Endometrial microvascular endothelial cells (primary cell): ENCODE results near the gene VDR. TPM values are rescaled to one million over a fixed set of nuclear protein-coding genes. Genes with fewer than 3 reads are reported as not detected.
"Not testable (repeated sequence)": the region's sequence is repeated elsewhere in the genome, so short reads cannot be mapped to it uniquely, and the experiment has no call there.

ENCODE experiments used
- in situ Hi-C: cut with HindIII; loops from 2 replicates; pipeline ENCODE4 v1.10.0; 2017; ENCODE audit warnings: low sequenced_read_pairs, low pct_unique_long_range_greater_than_20kb; ENCODE audit errors: inconsistent ontology term
- total RNA-seq: library from RNA; depleted of rRNA; stranded (reverse); fragments of >200 nt; gene quantifications from one replicate; pipeline ENCODE4 v1.2.3, GENCODE V29; 2015; ENCODE audit errors: inconsistent ontology term

VDR gene
- total RNA-seq, 1 donor from 2014 or later = 3.6 TPM

DNA sequence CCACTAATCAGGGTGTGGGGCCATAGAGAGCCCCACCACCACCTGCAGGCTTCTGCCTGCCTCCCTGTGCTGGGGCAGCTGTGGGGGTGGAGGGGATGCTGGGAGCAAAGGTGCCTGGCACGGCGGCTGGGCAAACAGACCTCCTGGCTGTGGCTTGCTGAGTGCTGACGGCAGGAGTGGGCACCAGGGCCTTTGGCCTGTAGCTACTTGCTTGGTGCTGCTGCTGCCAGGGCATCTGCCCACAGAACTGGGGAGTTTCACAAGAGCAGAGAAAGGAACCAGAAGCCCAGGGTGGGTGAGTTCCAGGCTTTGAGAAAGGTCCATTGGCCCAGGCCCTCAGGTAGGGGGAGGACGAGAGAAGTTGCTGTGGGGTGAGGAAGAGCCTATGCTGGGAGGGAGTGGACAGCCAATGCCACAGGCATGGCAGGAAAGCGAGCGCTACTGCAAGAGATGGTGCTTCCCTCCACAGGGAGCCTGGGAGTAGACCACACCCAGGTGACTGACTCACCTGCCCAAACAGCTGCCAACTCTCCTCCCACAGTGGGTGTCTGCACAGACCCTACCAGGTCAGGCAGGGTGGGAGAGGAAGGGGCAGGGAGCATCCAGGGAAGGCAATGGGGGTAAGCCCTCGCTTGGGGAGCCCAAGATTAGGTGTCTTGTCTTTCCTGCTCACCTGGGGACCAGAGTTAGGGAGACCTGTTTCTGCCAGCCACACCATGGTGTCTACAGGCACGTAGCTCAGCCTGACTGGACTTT, 46.1 kb downstream of the VDR start:
- in situ Hi-C loops = no loop called here

- in situ Hi-C loops = no loop called here
Observed at GRCh38 chr12:47856721-47857575, 47.8 kb downstream of the VDR start.

- in situ Hi-C loops = no loop called here
Observed at GRCh38 chr12:47856094-47856493, 48.7 kb downstream of the VDR start.

DNA sequence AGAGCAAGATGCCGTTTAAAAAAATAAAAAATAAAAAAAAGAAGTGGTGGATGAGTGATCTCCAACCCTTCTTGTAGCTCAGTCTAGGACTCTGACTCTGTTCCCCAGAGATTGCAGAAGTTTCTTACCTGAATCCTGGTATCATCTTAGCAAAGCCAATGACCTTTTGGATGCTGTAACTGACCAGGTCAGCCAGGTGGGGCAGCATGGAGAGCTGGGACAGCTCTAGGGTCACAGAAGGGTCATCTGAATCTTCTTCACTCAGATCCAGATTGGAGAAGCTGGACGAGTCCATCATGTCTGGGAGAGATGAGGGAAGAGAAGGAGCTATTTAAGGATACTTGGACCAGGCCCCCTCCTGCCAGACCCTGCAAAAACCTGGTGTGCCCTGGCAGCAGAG, 49.3 kb downstream of the VDR start:
- in situ Hi-C loops = no loop called here

DNA sequence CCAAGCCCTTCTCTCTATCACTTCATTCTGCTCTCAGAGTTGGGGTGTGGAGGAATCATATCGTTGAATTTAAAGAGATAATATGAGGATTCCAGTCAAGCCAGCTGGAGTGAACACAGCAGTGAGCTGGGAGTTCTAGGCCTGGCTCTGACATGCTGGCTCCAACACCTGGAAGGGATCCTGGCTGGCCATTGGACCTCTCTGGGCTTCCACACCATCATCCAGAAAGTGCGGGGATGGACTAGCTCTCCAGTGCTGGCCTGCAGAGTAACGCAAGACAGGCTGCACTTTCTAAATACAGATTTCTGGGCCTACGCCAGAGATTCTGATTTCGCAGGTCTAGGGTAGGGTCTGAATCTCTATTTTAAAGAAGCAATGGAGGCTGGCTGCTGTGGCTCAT, 50.3 kb downstream of the VDR start:
- in situ Hi-C loops = no loop called here

GRCh38 chr12:47852096-47852571, 52.7 kb downstream of the VDR start:
- in situ Hi-C loops = no loop called here

DNA sequence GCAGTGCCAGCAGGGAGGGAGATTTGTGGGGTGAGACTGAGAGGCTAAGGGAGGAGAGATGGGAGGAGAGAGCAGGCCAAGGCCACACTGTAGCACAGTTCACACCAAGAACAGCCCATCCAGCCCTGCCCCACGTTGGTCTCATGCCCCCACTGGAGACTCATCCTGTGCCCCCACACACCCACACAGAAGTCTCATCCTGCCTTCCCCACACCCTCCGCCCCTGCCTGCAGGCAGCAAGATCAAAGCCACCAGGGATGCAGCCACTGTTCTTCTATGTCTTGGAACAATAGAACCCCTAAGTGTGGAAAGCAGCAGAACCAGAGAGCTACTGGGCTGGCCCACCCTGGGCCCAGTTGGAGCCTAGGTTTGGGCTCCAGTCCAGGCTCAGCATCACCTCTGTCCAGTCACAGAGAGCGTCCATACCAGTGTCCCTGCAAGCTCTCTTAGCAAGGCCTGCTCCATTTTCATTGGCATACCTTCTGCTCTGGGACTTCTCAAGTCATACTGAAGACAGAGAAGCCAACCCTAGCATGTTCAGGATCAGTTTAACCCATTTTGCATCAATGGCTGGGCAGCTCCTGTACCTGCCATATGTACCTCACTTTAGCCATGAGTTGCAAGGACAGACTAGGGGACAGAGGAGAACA, 53.4 kb downstream of the VDR start:
- in situ Hi-C loops = no loop called here

- in situ Hi-C loops = no loop called here
Observed at GRCh38 chr12:47850153-47851084, 54.4 kb downstream of the VDR start.

- in situ Hi-C loops = no loop called here
Observed at GRCh38 chr12:47849261-47849660, 55.5 kb downstream of the VDR start.

DNA sequence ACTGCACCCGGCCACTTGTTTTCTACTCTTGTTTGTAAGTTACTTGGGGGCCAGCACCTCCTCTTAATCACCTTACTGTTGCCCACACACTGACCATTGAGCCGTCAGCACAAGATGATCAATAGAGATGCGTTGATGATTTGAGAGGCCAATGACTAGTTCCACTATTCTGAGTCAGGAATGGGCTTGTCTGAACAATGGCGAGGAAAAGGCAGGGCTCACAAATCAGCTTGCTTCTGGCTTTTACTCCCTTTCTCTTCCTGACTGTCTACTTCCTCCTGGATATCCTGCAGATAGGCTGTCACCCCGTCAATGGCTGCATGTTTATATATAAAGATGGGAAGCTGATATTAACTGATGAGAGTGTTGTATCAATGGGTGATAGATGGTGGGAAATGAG, 55.9 kb downstream of the VDR start:
- in situ Hi-C loops = no loop called here

DNA sequence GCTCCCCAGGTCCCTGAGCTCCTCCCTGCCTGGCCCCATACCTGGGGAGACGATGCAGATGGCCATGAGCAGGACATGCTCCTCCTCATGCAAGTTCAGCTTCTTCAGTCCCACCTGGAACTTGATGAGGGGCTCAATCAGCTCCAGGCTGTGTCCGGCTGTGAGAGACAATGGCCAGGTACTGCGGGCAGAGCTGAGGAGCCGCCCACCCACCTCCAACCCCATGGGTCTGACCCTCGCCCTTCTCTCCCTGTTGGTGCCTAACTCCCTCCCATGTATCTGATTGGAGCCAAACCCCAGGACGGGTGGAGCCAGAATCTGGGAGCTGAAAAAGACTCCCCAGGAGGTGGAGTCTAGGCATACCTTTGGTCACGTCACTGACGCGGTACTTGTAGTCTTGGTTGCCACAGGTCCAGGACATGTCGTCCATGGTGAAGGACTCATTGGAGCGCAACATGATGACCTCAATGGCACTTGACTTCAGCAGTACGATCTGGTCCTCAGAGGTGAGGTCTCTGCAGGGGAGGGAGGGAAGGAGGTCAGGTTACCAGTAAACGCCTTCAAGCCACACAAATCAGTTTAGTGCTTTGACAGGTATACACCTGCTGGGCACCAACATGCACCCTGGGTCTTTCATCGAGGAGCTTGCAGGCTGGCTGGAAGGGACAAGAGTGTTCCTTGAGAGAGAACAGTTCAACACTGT, 58.3 kb downstream of the VDR start:
- in situ Hi-C loops = no loop called here

DNA sequence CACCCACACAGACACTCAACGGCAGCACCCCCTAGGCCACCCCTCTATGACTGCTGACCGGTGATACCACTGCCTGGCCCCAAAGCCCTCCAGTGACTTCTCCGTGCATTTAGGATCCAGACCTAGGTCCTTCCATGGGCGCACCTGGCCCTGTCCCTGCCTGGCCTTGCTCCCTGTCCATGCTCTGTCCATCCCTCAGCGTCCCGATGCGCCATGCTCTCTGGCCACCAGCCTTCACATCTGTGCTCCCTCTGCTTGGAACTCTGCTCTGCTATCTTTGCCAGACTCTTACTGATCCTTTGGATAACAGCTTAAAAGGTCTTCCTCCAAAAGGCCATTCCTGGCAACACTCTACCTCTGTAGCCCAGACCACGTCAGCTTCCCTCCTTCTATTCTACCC, 59.7 kb downstream of the VDR start:
- in situ Hi-C loops = no loop called here

DNA sequence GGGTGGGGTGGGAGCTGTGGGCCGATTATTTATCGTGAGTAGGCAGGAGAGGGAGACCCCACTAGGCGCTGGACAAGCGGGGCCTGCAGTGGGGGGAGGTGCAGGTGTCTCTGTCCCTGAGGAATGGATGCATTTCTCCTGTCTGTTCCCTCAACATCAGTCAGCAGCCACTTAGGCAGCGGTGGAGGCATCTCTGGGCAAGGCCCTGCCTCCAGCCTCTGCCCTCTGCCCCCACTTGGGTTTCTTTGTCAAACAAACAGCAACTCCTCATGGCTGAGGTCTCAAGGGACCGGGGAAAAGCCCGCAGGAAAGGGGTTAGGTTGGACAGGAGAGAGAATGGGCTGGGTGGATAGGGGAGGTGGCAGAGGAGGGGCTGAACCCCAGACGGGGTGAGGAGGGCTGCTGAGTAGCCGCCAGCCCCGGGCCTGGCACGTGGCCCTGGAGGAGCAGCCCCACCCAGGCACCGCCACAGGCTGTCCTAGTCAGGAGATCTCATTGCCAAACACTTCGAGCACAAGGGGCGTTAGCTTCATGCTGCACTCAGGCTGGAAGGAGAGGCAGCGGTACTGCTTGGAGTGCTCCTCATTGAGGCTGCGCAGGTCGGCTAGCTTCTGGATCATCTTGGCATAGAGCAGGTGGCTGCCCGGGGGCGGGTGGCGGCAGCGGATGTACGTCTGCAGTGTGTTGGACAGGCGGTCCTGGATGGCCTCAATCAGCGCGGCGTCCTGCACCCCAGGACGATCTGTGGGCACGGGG, 60.4 kb downstream of the VDR start:
- in situ Hi-C loops = no loop called here

DNA sequence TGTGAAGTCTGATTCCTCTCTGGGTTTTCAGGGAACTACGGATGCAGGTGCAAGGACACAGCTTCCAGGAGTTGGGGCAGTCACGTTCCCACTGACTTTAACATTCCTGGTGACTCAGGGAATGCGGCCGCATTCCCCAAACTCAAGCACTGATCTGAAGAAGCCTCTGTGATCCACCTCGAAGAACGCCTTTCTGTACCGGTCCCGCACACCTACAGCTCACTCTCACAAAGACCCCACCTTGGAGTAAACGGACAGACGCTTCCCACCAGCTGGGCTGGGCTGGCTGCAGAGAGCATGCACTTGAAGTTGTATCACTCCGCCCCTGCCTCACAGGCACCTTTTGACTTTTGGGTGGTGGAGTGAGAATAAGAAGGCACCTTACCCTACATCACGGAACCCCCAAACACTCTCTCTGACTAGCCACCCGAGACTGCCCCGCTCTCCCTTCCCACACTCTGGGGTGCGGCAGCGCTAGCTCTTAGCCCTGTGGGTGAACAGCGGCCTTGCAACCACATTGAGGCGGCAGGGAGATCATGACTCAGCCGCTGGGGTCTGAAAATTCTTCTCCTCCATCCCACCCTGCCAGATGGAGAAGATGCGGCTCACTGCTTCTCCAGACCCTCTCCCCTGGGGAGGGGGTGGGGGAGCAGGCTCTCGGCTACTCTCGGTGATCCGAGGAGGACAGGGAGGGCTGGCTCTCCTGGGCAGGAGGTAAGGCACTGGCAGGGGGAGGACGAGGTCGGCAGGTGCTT, 61.4 kb downstream of the VDR start:
- in situ Hi-C loops = no loop called here

- in situ Hi-C loops = not testable (repeated sequence)
Observed at GRCh38 chr12:47842543-47842942, 62.3 kb downstream of the VDR start.

DNA sequence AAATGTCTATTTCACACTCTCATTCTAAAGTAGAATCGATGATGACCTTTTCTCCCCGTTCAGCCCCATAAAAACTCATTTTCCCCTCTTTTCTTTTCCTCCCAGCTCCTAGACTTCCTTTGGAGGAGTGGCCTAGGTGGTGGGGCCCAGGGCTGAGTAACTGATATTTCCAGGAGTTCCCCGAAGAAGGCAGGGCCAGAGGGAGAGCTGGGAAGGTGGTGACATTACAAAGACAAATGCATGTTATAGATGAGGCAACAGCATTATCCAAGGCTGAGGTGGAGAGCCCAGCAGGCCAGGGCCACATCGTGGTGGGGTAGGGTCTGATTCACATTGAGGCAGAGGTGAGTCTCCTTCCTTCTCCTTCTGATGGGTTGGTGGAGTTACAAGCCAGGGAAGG, 62.9 kb downstream of the VDR start:
- in situ Hi-C loops = no loop called here

DNA sequence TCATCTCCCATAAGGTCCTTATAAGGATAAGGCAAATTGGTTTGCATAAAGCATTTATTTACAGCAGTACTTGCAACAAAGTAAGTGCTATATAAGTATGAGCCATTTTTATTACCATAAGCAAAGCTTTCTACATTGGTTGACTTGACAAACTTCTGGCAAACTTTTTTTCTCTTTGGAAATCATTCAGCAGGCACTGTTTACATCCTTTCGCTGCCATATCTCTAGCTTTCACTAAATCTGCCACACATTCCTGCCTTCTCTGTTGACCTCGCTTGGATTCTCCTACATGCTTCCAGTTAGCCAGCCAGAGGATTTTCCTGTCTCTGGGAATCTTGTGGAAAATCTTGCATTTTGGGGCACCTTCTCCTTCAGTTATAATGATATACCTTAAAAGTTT, 63.3 kb downstream of the VDR start:
- in situ Hi-C loops = no loop called here
